A549 (cell line): Measurements from ENCODE around the gene MBNL1. TPM values are rescaled to one million over a fixed set of nuclear protein-coding genes. Genes with fewer than 3 reads are reported as not detected.

Experiments used
- ATAC-seq, 2 experiments: fragments of 200-7000 bp in 1 of 2; fragments of >200 bp in 1 of 2; cut with Nextera tagmentation in 1 of 2; cut with Tn5 transposase in 1 of 2; 3 replicates each; pipeline versions ENCODE4 v1.8.0 to v1.9.1; 2018 to 2020; ENCODE audit warnings: mild to moderate bottlenecking in 1 of 2, moderate library complexity in 1 of 2
- CTCF ChIA-PET: fragments of 300-600 bp; sonication (Branson Sonifier 250); formaldehyde crosslinking; extraction: SDS; loops from one replicate; lab custom pipeline; 2021; ENCODE audit warnings: antibody characterized with exemption, inconsistent platforms; lab: Yijun Ruan, JAX
- POLR2A ChIA-PET: fragments of 350-600 bp; formaldehyde crosslinking; extraction: SDS; loops from one replicate; lab custom pipeline; 2021; ENCODE audit warnings: antibody characterized with exemption, inconsistent platforms; lab: Yijun Ruan, JAX
- DNase-seq, 2 experiments: peaks; one replicate each; pipeline versions ENCODE4 v3.0.0 to v3.0.0-alpha.2; 2011 to 2016; ENCODE audit warnings: low read depth in 1 of 2, low spot score in 1 of 2
- FAIRE-seq: peaks from 2 replicates; lab custom pipeline; 2011; peaks lifted over from hg19 to GRCh38; lab: Jason Lieb, UNC
- H3K27ac ChIP-seq, 2 experiments: fragments of >200 bp; sonication (Bioruptor Twin); formaldehyde crosslinking; 3 replicates each; pipeline ENCODE4 v1.5.1; 2016 to 2017
- H3K4me1 ChIP-seq: fragments of >200 bp; sonication (Bioruptor Twin); formaldehyde crosslinking; 3 replicates; pipeline ENCODE4 v1.6.1; 2016
- H3K4me2 ChIP-seq: fragments of >200 bp; sonication (Bioruptor Twin); formaldehyde crosslinking; 3 replicates; pipeline ENCODE4 v1.6.1; 2016
- H3K4me3 ChIP-seq: fragments of >200 bp; sonication (Bioruptor Twin); formaldehyde crosslinking; 3 replicates; pipeline ENCODE4 v1.5.1; 2016
- H3K9me3 ChIP-seq: fragments of >200 bp; sonication (Bioruptor Twin); formaldehyde crosslinking; 3 replicates; pipeline ENCODE4 v1.6.1; 2016
- BCL3 ChIP-seq: fragments of >200 bp; sonication (Bioruptor Twin); formaldehyde crosslinking; IDR thresholded peaks from 3 replicates; pipeline ENCODE4 v1.6.1; 2016
- CBX8 ChIP-seq: fragments of 200-600 bp; sonication (generic); IDR thresholded peaks from 2 replicates; pipeline ENCODE4 v1.6.1; 2016
- CTCF ChIP-seq: fragments of >200 bp; sonication (Bioruptor Twin); formaldehyde crosslinking; IDR thresholded peaks from 3 replicates; pipeline ENCODE4 v1.5.1; 2016
- E2F6 ChIP-seq: IDR thresholded peaks from 2 replicates; pipeline ENCODE4 v1.6.1; 2012; ENCODE audit warnings: low read depth, borderline replicate concordance
- EHMT2 ChIP-seq: fragments of 200-600 bp; sonication (generic); IDR thresholded peaks from 2 replicates; pipeline ENCODE4 v1.6.1; 2016; ENCODE audit warnings: antibody characterized with exemption, low read depth, mild to moderate bottlenecking, moderate library complexity
- FOSL2 ChIP-seq, 2 experiments: fragments of 450-650 bp in 1 of 2; fragments of >200 bp in 1 of 2; sonication (Bioruptor Twin) in 1 of 2; formaldehyde crosslinking; IDR thresholded peaks; 2 replicates each; pipeline versions ENCODE4 v1.5.0 to v1.6.1; 2016 to 2020; ENCODE audit warnings: mild to moderate bottlenecking in 1 of 2, moderate library complexity in 1 of 2
- FOXS1 ChIP-seq: fragments of 250-450 bp; sonication (Bioruptor Pico); IDR thresholded peaks from 2 replicates; pipeline ENCODE4 v1.5.0; 2020; ENCODE audit warnings: mild to moderate bottlenecking, moderate library complexity
- GATA3 ChIP-seq: IDR thresholded peaks from 2 replicates; pipeline ENCODE4 v1.6.1; 2012; ENCODE audit warnings: borderline replicate concordance
- KDM1A ChIP-seq: fragments of 200-600 bp; sonication (generic); IDR thresholded peaks from 2 replicates; pipeline ENCODE4 v1.6.1; 2016; ENCODE audit warnings: low read depth, mild to moderate bottlenecking
- MAX ChIP-seq: IDR thresholded peaks from 2 replicates; pipeline ENCODE4 v1.6.1; 2012
- NFE2L2 ChIP-seq: fragments of 150-350 bp; conservative IDR thresholded peaks from 2 replicates; pipeline ENCODE4 v1.6.1; 2014; ENCODE audit warnings: low read length
- PHF8 ChIP-seq: fragments of 200-600 bp; sonication (generic); IDR thresholded peaks from 2 replicates; pipeline ENCODE4 v1.6.1; 2016; ENCODE audit warnings: low read depth, mild to moderate bottlenecking, antibody characterized with exemption, moderate library complexity, borderline replicate concordance
- REST ChIP-seq: fragments of 200-600 bp; sonication (generic); IDR thresholded peaks from 2 replicates; pipeline ENCODE4 v1.6.1; 2016; ENCODE audit warnings: antibody characterized with exemption, mild to moderate bottlenecking, moderate library complexity
- RNF2 ChIP-seq: fragments of 200-600 bp; sonication (generic); IDR thresholded peaks from 2 replicates; pipeline ENCODE4 v1.6.1; 2016; ENCODE audit warnings: low read depth, mild to moderate bottlenecking, antibody characterized with exemption, moderate library complexity, borderline replicate concordance
- TFCP2L1 ChIP-seq: fragments of 250-450 bp; sonication (Bioruptor Pico); IDR thresholded peaks from 2 replicates; pipeline ENCODE4 v1.5.0; 2021; ENCODE audit warnings: mild to moderate bottlenecking
- TP53 ChIP-seq: fragments of 250-450 bp; sonication (Bioruptor Pico); IDR thresholded peaks from 2 replicates; pipeline ENCODE4 v1.5.0; 2021; ENCODE audit warnings: mild to moderate bottlenecking, moderate library complexity
- USF2 ChIP-seq: fragments of 450-650 bp; IDR thresholded peaks from 2 replicates; pipeline ENCODE4 v1.6.1; 2014; ENCODE audit warnings: antibody characterized with exemption
- ZFP36 ChIP-seq: fragments of 450-650 bp; IDR thresholded peaks from 2 replicates; pipeline ENCODE4 v1.6.1; 2014; ENCODE audit warnings: borderline replicate concordance; ENCODE audit not compliant: partially characterized antibody
- polyA plus RNA-seq, 4 experiments: library from polyadenylated mRNA; depleted of rRNA in 3 of 4; stranded (reverse); fragments of >200 nt; fragmentation: RNase III in 1 of 4; extraction: RNeasy Plus Mini Kit Qiagen cat#74134 plus additional on column Dnase treatment in 1 of 4; gene quantifications; 2 replicates in 3 of 4; 3 replicates in 1 of 4; pipeline ENCODE4 v1.2.3, GENCODE V29; 2011 to 2017

MBNL1 gene
- polyA plus RNA-seq, 2 of the 4 experiments (the other 2 are of a cell fraction): 60.5 to 92.5 TPM

GRCh38 chr3:152235709-152236298 is 32.9 kb upstream of the MBNL1 start (continued):
- TF ChIP-seq KDM1A (no peak), PHF8 (no peak), FOSL2 (IDR thresholded peaks at IDR 0.05) (no peak), FOSL2 (CRISPR knock-in tag; IDR thresholded peaks at IDR 0.05) (peak; percentile 53), TFCP2L1 (no peak), REST (no peak), TP53 (CRISPR knock-in tag) (no peak), EHMT2 (no peak), MAX (0 out of 2 replicates have a peak, but pooled peaks have one; percentile 44), E2F6 (no peak), NFE2L2 (peak; percentile 66; the same call in 1 of the 2 replicates)

GRCh38 chr3:152236716-152237115 is 32.0 kb upstream of the MBNL1 start:
- Histone ChIP-seq H3K27ac (peak overlapping the region; percentile 23 to 63; a peak in 5 of 6 replicates), H3K4me3 (no peak overlapping the region), H3K4me2 (no peak overlapping the region), H3K4me1 (peaks cover 20% of the 10 kb centered on the region), H3K9me3 (no peaks in the 10 kb centered on the region)
- DNase-seq (no peak), ATAC-seq (no peak), FAIRE-seq (no peak)
- CTCF ChIA-PET: no interaction called here
- no peak for TF ChIP-seq ZFP36
- no peak for TF ChIP-seq CTCF
- no peak for TF ChIP-seq GATA3
- no peak for TF ChIP-seq USF2
- TF ChIP-seq E2F6: no peak
- TF ChIP-seq RNF2: no peak
- TF ChIP-seq CBX8: no peak
- TF ChIP-seq BCL3: no peak
- no peak for TF ChIP-seq FOXS1 (CRISPR knock-in tag)
- POLR2A ChIA-PET: interaction anchor here (1.1 kb wide), 1 partner anchor 32 kb away, joined by 6 read pairs; no protein-coding TSS in a partner anchor
